Measurements from ENCODE around the gene STK32C.

STK32C gene

GRCh38 chr10:132329565-132330485 is 22.1 kb upstream of the STK32C start:
- 0 out of 2 replicates have a peak, but pooled peaks have one; percentile 32 for TF ChIP-seq SIN3A (IDR thresholded peaks at IDR 0.05; ENCODE audit: borderline replicate concordance, insufficient read depth, low read length)
- TF ChIP-seq POLR2AphosphoS5 (IDR thresholded peaks at IDR 0.05; ENCODE audit: low read depth, low read length) = peak; percentile 41; the same call in 1 of the 2 replicates
- TF ChIP-seq, protein P1, sequence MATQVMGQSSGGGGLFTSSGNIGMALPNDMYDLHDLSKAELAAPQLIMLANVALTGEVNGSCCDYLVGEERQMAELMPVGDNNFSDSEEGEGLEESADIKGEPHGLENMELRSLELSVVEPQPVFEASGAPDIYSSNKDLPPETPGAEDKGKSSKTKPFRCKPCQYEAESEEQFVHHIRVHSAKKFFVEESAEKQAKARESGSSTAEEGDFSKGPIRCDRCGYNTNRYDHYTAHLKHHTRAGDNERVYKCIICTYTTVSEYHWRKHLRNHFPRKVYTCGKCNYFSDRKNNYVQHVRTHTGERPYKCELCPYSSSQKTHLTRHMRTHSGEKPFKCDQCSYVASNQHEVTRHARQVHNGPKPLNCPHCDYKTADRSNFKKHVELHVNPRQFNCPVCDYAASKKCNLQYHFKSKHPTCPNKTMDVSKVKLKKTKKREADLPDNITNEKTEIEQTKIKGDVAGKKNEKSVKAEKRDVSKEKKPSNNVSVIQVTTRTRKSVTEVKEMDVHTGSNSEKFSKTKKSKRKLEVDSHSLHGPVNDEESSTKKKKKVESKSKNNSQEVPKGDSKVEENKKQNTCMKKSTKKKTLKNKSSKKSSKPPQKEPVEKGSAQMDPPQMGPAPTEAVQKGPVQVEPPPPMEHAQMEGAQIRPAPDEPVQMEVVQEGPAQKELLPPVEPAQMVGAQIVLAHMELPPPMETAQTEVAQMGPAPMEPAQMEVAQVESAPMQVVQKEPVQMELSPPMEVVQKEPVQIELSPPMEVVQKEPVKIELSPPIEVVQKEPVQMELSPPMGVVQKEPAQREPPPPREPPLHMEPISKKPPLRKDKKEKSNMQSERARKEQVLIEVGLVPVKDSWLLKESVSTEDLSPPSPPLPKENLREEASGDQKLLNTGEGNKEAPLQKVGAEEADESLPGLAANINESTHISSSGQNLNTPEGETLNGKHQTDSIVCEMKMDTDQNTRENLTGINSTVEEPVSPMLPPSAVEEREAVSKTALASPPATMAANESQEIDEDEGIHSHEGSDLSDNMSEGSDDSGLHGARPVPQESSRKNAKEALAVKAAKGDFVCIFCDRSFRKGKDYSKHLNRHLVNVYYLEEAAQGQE (IDR thresholded peaks at IDR 0.05; ENCODE audit: insufficient read depth in 1 of 2, low read depth in 2 of 2, low read length in 2 of 2) = no peak
- peak; percentile 55; the same call in 1 of the 2 replicates for TF ChIP-seq TAF1 (IDR thresholded peaks at IDR 0.05; ENCODE audit: borderline replicate concordance, insufficient read depth, low read length)

- TF ChIP-seq FOXP2 (optimal IDR thresholded peaks at IDR 0.05; ENCODE audit: borderline replicate concordance, extremely low read depth, extremely low read length, insufficient read depth) (no peak), SIN3A (IDR thresholded peaks at IDR 0.05; ENCODE audit: borderline replicate concordance, insufficient read depth, low read length) (no peak), TAF1 (IDR thresholded peaks at IDR 0.05; ENCODE audit: borderline replicate concordance, insufficient read depth, low read length) (no peak), POLR2AphosphoS5 (IDR thresholded peaks at IDR 0.05; ENCODE audit: low read depth, low read length) (no peak)
- TF ChIP-seq, protein P1 (IDR thresholded peaks at IDR 0.05; ENCODE audit: insufficient read depth in 1 of 2, low read depth in 2 of 2, low read length in 2 of 2) = no peak
Observed at GRCh38 chr10:132328738-132329137, 21.0 kb upstream of the STK32C start.

GRCh38 chr10:132328106-132328505 is 20.4 kb upstream of the STK32C start:
- no peak for TF ChIP-seq FOXP2 (optimal IDR thresholded peaks at IDR 0.05; ENCODE audit: borderline replicate concordance, extremely low read depth, extremely low read length, insufficient read depth)
- TF ChIP-seq TAF1 (IDR thresholded peaks at IDR 0.05; ENCODE audit: borderline replicate concordance, insufficient read depth, low read length) = no peak
- no peak for TF ChIP-seq POLR2AphosphoS5 (IDR thresholded peaks at IDR 0.05; ENCODE audit: low read depth, low read length)
- TF ChIP-seq, protein P1 (IDR thresholded peaks at IDR 0.05; ENCODE audit: insufficient read depth in 1 of 2, low read depth in 2 of 2, low read length in 2 of 2) = no peak
- TF ChIP-seq SIN3A (IDR thresholded peaks at IDR 0.05; ENCODE audit: borderline replicate concordance, insufficient read depth, low read length) = no peak

DNA sequence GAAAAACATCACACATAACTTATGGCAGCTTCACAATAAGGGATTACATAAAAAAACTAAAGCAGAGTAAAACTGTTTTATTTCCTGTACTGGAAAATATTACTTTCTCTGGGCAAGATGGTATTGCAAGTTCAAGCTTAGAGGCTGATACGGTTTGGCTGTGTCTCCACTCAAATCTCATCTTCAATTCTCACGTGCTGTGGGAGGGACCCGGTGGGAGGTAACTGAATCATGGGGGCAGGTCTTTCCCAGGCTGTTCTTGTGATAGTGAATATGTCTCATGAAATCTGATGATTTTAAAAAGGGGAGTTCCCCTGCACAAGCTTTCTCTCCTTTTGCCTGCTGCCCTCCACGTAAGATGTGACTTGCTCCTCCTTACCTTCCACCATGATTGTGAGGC is 19.2 kb upstream of the STK32C start:
- TF ChIP-seq, protein P1 (IDR thresholded peaks at IDR 0.05; ENCODE audit: insufficient read depth in 1 of 2, low read depth in 2 of 2, low read length in 2 of 2) = no peak
- TF ChIP-seq POLR2AphosphoS5 (IDR thresholded peaks at IDR 0.05; ENCODE audit: low read depth, low read length) (no peak), TAF1 (IDR thresholded peaks at IDR 0.05; ENCODE audit: borderline replicate concordance, insufficient read depth, low read length) (no peak), SIN3A (IDR thresholded peaks at IDR 0.05; ENCODE audit: borderline replicate concordance, insufficient read depth, low read length) (no peak), FOXP2 (optimal IDR thresholded peaks at IDR 0.05; ENCODE audit: borderline replicate concordance, extremely low read depth, extremely low read length, insufficient read depth) (no peak)

All from PFSK-1 (cell line).